ENCODE results near the gene SLC22A2.

Gene SLC22A2

GRCh38 chr6:160226118-160226591 lies 32.5 kb downstream of the SLC22A2 start:
- TF ChIP-seq CTCF (IDR thresholded peaks at IDR 0.05; ENCODE audit: low read depth, low read length, missing control alignments): no peak
- DNase-seq (ENCODE audit: extremely low read depth, low read depth): no peak
- no peak overlapping the region for H3K4me3 ChIP-seq (replicated peaks; ENCODE audit: low read depth, low read length)

GRCh38 chr6:160224639-160225237 lies 33.9 kb downstream of the SLC22A2 start:
- DNase-seq (ENCODE audit: extremely low read depth, low read depth): no peak
- no peak overlapping the region for H3K4me3 ChIP-seq (replicated peaks; ENCODE audit: low read depth, low read length)
- no peak for TF ChIP-seq CTCF (IDR thresholded peaks at IDR 0.05; ENCODE audit: low read depth, low read length, missing control alignments)

- TF ChIP-seq CTCF (IDR thresholded peaks at IDR 0.05; ENCODE audit: low read depth, low read length, missing control alignments): no peak
- no peak overlapping the region for H3K4me3 ChIP-seq (replicated peaks; ENCODE audit: low read depth, low read length)
- DNase-seq (ENCODE audit: extremely low read depth, low read depth): no peak
Measured at GRCh38 chr6:160222491-160222890, 36.1 kb downstream of the SLC22A2 start.

- H3K4me3 ChIP-seq (replicated peaks; ENCODE audit: low read depth, low read length): no peak overlapping the region
- DNase-seq (ENCODE audit: extremely low read depth, low read depth): no peak
- TF ChIP-seq CTCF (IDR thresholded peaks at IDR 0.05; ENCODE audit: low read depth, low read length, missing control alignments): no peak
Measured at GRCh38 chr6:160221918-160222317, 36.7 kb downstream of the SLC22A2 start.

- no peak for DNase-seq (ENCODE audit: extremely low read depth, low read depth)
- no peak for TF ChIP-seq CTCF (IDR thresholded peaks at IDR 0.05; ENCODE audit: low read depth, low read length, missing control alignments)
- no peak overlapping the region for H3K4me3 ChIP-seq (replicated peaks; ENCODE audit: low read depth, low read length)
Measured at GRCh38 chr6:160221423-160221822, 37.2 kb downstream of the SLC22A2 start.

GRCh38 chr6:160218810-160219209 lies 39.8 kb downstream of the SLC22A2 start:
- no peak overlapping the region for H3K4me3 ChIP-seq (replicated peaks; ENCODE audit: low read depth, low read length)
- no peak for TF ChIP-seq CTCF (IDR thresholded peaks at IDR 0.05; ENCODE audit: low read depth, low read length, missing control alignments)
- no peak for DNase-seq (ENCODE audit: extremely low read depth, low read depth)

- DNase-seq (ENCODE audit: extremely low read depth, low read depth): no peak
- no peak overlapping the region for H3K4me3 ChIP-seq (replicated peaks; ENCODE audit: low read depth, low read length)
- TF ChIP-seq CTCF (IDR thresholded peaks at IDR 0.05; ENCODE audit: low read depth, low read length, missing control alignments): no peak
Measured at GRCh38 chr6:160217863-160218262, 40.8 kb downstream of the SLC22A2 start.
